WTC11 (cell line): ENCODE measurements around the gene CACNA2D1. TPM values are rescaled to one million over a fixed set of nuclear protein-coding genes. Genes with fewer than 3 reads are reported as not detected.

Source experiments
- AFF4 ChIP-seq: sonication (generic); formaldehyde crosslinking; IDR thresholded peaks from 2 replicates; pipeline ENCODE4 v1.8.1; 2023; ENCODE audit warnings: mild to moderate bottlenecking, missing genetic modification reagents, borderline replicate concordance
- ARID4B ChIP-seq: sonication (generic); formaldehyde crosslinking; IDR thresholded peaks from 2 replicates; pipeline ENCODE4 v1.8.0; 2023; ENCODE audit warnings: missing genetic modification reagents, mild to moderate bottlenecking, borderline replicate concordance
- CBFB ChIP-seq: sonication (generic); formaldehyde crosslinking; IDR thresholded peaks from 2 replicates; pipeline ENCODE4 v1.8.1; 2022; ENCODE audit warnings: mild to moderate bottlenecking, low read depth, missing genetic modification reagents
- CDX4 ChIP-seq: fragments of 250-450 bp; sonication (Bioruptor Pico); IDR thresholded peaks from 2 replicates; pipeline ENCODE4 v1.9.0; 2021; ENCODE audit warnings: moderate library complexity, mild to moderate bottlenecking, inconsistent platforms, borderline replicate concordance
- ETV6 ChIP-seq: sonication (generic); formaldehyde crosslinking; IDR thresholded peaks from 2 replicates; pipeline ENCODE4 v1.8.1; 2022; ENCODE audit warnings: mild to moderate bottlenecking, missing genetic modification reagents
- FOXP4 ChIP-seq: sonication (generic); formaldehyde crosslinking; IDR thresholded peaks from 2 replicates; pipeline ENCODE4 v1.8.0; 2022; ENCODE audit warnings: mild to moderate bottlenecking, missing genetic modification reagents
- HMGA2 ChIP-seq: fragments of 250-450 bp; sonication (Bioruptor Pico); IDR thresholded peaks from 2 replicates; pipeline ENCODE4 v1.4.0; 2021; ENCODE audit warnings: mild to moderate bottlenecking, moderate library complexity
- MLX ChIP-seq: sonication (generic); formaldehyde crosslinking; IDR thresholded peaks from 2 replicates; pipeline ENCODE4 v1.8.1; 2023; ENCODE audit warnings: mild to moderate bottlenecking, missing genetic modification reagents, moderate library complexity
- NFATC4 ChIP-seq: fragments of 250-450 bp; sonication (Bioruptor Pico); IDR thresholded peaks from 2 replicates; pipeline ENCODE4 v1.9.0; 2021; ENCODE audit warnings: mild to moderate bottlenecking
- NR1H2 ChIP-seq: sonication (generic); formaldehyde crosslinking; IDR thresholded peaks from 2 replicates; pipeline ENCODE4 v1.9.0; 2021; ENCODE audit warnings: mild to moderate bottlenecking, moderate library complexity, missing genetic modification reagents
- NR2C2 ChIP-seq: sonication (generic); formaldehyde crosslinking; IDR thresholded peaks from 2 replicates; pipeline ENCODE4 v1.8.0; 2022; ENCODE audit warnings: mild to moderate bottlenecking, missing genetic modification reagents
- RORB ChIP-seq: fragments of 250-450 bp; sonication (Bioruptor Pico); IDR thresholded peaks from 2 replicates; pipeline ENCODE4 v1.9.0; 2021; ENCODE audit warnings: mild to moderate bottlenecking
- USF2 ChIP-seq: sonication (generic); formaldehyde crosslinking; IDR thresholded peaks from 2 replicates; pipeline ENCODE4 v1.8.1; 2023; ENCODE audit warnings: mild to moderate bottlenecking, missing genetic modification reagents, moderate library complexity
- ZNF138 ChIP-seq: sonication (generic); formaldehyde crosslinking; conservative IDR thresholded peaks from 2 replicates; pipeline ENCODE4 v1.8.1; 2022; ENCODE audit warnings: mild to moderate bottlenecking, moderate library complexity, missing genetic modification reagents
- ZNF425 ChIP-seq: fragments of 250-450 bp; sonication (Bioruptor Pico); conservative IDR thresholded peaks from 2 replicates; pipeline ENCODE4 v1.9.0; 2021; ENCODE audit warnings: mild to moderate bottlenecking
- ZNF512 ChIP-seq: sonication (generic); formaldehyde crosslinking; IDR thresholded peaks from 2 replicates; pipeline ENCODE4 v1.8.1; 2022; ENCODE audit warnings: missing genetic modification reagents, borderline replicate concordance
- ZNF671 ChIP-seq: fragments of 250-450 bp; sonication (Bioruptor Pico); IDR thresholded peaks from 2 replicates; pipeline ENCODE4 v1.8.0; 2021; ENCODE audit warnings: mild to moderate bottlenecking
- total RNA-seq: library from RNA; stranded (reverse); gene quantifications from 3 replicates; pipeline ENCODE4 v1.2.3, GENCODE V29; 2021

The CACNA2D1 gene
- total RNA-seq, 1 experiment from 2014 or later = 33.3 TPM

GRCh38 chr7:82444220-82444909 is 788 bp upstream of the CACNA2D1 start (continued):
- TF ChIP-seq ARID4B (CRISPR knock-in tag) = no peak
- TF ChIP-seq RORB (CRISPR knock-in tag) = no peak
- no peak for TF ChIP-seq NFATC4 (CRISPR knock-in tag)
- no peak for TF ChIP-seq MLX (CRISPR knock-in tag)
- no peak for TF ChIP-seq CDX4 (CRISPR knock-in tag)
- no peak for TF ChIP-seq ETV6 (CRISPR knock-in tag)
- TF ChIP-seq ZNF671 (CRISPR knock-in tag) = no peak
- TF ChIP-seq ZNF425 (CRISPR knock-in tag) = no peak
- TF ChIP-seq NR1H2 (CRISPR knock-in tag) = no peak
- TF ChIP-seq ZNF512 (CRISPR knock-in tag) = no peak
- no peak for TF ChIP-seq CBFB (CRISPR knock-in tag)
- 0 out of 2 replicates have a peak, but pooled peaks have one; percentile 15 for TF ChIP-seq AFF4 (CRISPR knock-in tag)
- no peak for TF ChIP-seq NR2C2 (CRISPR knock-in tag)
- TF ChIP-seq USF2 (CRISPR knock-in tag) = no peak; the same call in 1 of the 2 replicates
- TF ChIP-seq FOXP4 (CRISPR knock-in tag) = no peak
- TF ChIP-seq HMGA2 = no peak
- 0 out of 2 replicates have a peak, but pooled peaks have one; percentile 27 for TF ChIP-seq ZNF138 (CRISPR knock-in tag)
